ENCODE measurements around the gene AGFG2. TPM values are rescaled to one million over a fixed set of nuclear protein-coding genes. Genes with fewer than 3 reads are reported as not detected.

The AGFG2 gene
- total and polyA plus RNA-seq, 2 of the 4 experiments (the other 2 are of a cell fraction): 3.0 to 10.0 TPM

DNA sequence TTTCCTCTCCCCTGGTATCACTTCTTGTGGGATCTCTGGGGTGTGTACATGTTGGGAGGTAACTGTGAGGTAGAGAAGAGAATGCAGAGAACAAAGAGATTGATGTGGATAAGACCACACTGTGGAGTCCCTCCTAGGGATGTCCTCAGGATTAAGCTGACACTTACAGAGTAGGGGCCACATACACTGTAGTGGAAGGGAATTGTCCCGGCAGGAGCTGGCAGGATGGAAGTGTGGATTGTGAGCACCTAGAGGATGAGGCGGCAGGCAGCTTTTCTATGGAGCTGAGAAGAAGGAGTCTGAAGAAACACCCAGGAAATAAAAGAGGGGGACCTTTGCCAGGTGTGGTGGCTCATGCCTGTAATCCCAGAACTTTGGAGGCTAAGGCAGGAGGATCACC lies 13.5 kb downstream of the AGFG2 start:
- no TSS peak for BruUV-seq (replicated peaks)
- no peak overlapping the region for H3K23ac ChIP-seq (ENCODE audit: low read depth, low read length)
- no peak overlapping the region for H2BK15ac ChIP-seq (ENCODE audit: low read depth, low read length)
- H4K20me1 ChIP-seq (ENCODE audit: insufficient read depth, low read length): no peaks in the 10 kb centered on the region
- H3K4me1 ChIP-seq (ENCODE audit: control insufficient read depth, insufficient read depth, low read length): peaks cover 11% of the 10 kb centered on the region
- no peaks in the 10 kb centered on the region for H3K9me3 ChIP-seq (ENCODE audit: control insufficient read depth, insufficient read depth, low read length)
- no peak overlapping the region for H2AK9ac ChIP-seq (replicated peaks; ENCODE audit: low read depth, low read length, poor library complexity)
- H2AFZ ChIP-seq (replicated peaks; ENCODE audit: low read length, poor library complexity): no peak overlapping the region
- no peak overlapping the region for H3K4ac ChIP-seq (ENCODE audit: low read depth, low read length)
- H3K9ac ChIP-seq (ENCODE audit: low read depth, low read length): no peak overlapping the region
- no peak overlapping the region for H3K4me2 ChIP-seq (ENCODE audit: low read depth, low read length)
- ChIA-PET POLR2A (ENCODE audit: unreplicated experiment) (no interaction called here), CTCF (no interaction called here)
- no peak overlapping the region for H2BK5ac ChIP-seq (ENCODE audit: low read depth, low read length, poor library complexity, severe bottlenecking)
- H3K27me3 ChIP-seq (ENCODE audit: control insufficient read depth, insufficient read depth, low read length): no peaks in the 10 kb centered on the region
- in situ Hi-C loops (cut with MboI; ENCODE audit: low sequenced_read_pairs): no loop called here
- TF ChIP-seq CHD1 (IDR thresholded peaks at IDR 0.05; ENCODE audit: low read depth, low read length) (no peak), NFE2L2 (IDR thresholded peaks at IDR 0.05; ENCODE audit: low read depth, low read length) (no peak), MAZ (IDR thresholded peaks at IDR 0.05; ENCODE audit: borderline replicate concordance, low read depth, low read length) (no peak), RAD21 (IDR thresholded peaks at IDR 0.05; ENCODE audit: low read length) (no peak), USF2 (IDR thresholded peaks at IDR 0.05; ENCODE audit: low read depth, low read length) (no peak), SMC3 (IDR thresholded peaks at IDR 0.05; ENCODE audit: low read depth, low read length) (no peak), RCOR1 (IDR thresholded peaks at IDR 0.05; ENCODE audit: insufficient replicate concordance, low read length) (no peak), MAFK (IDR thresholded peaks at IDR 0.05; ENCODE audit: low read depth, low read length) (no peak), CTCF (conservative IDR thresholded peaks at IDR 0.05; ENCODE audit: low read depth, low read length) (no peak), RFX5 (IDR thresholded peaks at IDR 0.05; ENCODE audit: low read depth, low read length) (no peak), BHLHE40 (IDR thresholded peaks at IDR 0.05; ENCODE audit: low read depth, low read length) (no peak)
- no peak overlapping the region for H3K27ac ChIP-seq (ENCODE audit: insufficient read depth, low read length)
- no peak overlapping the region for H3K56ac ChIP-seq (ENCODE audit: extremely low read depth, insufficient read depth, low read length)
- peaks cover 8 to 16% of the 10 kb centered on the region in 2 experiments; a peak in 3 of 4 replicates for H3K79me1 ChIP-seq (ENCODE audit: low read depth in 1 of 2, low read length in 2 of 2)
- 80% methylated on average over 1 of the region's 2 CpGs; no CpG with 5 or more reads in 1 of the 2 experiments for WGBS, 2 experiments (ENCODE audit: extremely low coverage in 2 of 2, insufficient read length in 1 of 2)
- no peak overlapping the region for H3K14ac ChIP-seq (replicated peaks; ENCODE audit: low read depth, low read length)
- H3K36me3 ChIP-seq (ENCODE audit: control insufficient read depth, insufficient read depth, low read length): peaks cover 12% of the 10 kb centered on the region; the same call in 1 of the 2 replicates
- no peak overlapping the region for H4K91ac ChIP-seq (ENCODE audit: insufficient read depth, low read depth, low read length)
- peaks cover 11% of the 10 kb centered on the region for H3K9me1 ChIP-seq (ENCODE audit: insufficient read depth, low read length)
- DNase-seq: no peak
- no peak overlapping the region for H3K4me3 ChIP-seq (ENCODE audit: insufficient read depth, low read depth, low read length)
- intact Hi-C loops (cut with micrococcal nuclease): no loop called here
- no peak overlapping the region for H2AK5ac ChIP-seq (ENCODE audit: low read depth, low read length)
- ATAC-seq (ENCODE audit: low read depth): no peak
- H2BK120ac ChIP-seq (ENCODE audit: low read depth, low read length): no peak overlapping the region
- H4K8ac ChIP-seq (ENCODE audit: low read depth in 2 of 2, low read length in 2 of 2): no peak overlapping the region
- dilution Hi-C loops (cut with HindIII; ENCODE audit: low sequenced_read_pairs, unreplicated experiment): no loop called here
- H3K18ac ChIP-seq (ENCODE audit: low read depth, low read length): no peak overlapping the region
- H4K5ac ChIP-seq (ENCODE audit: low read depth, low read length): no peak overlapping the region
- H2BK20ac ChIP-seq (ENCODE audit: low read depth, low read length): no peak overlapping the region
